Esophagus squamous epithelium (tissue), 5 donors: ENCODE data around the gene TMEM219. TPM values are rescaled to one million over a fixed set of nuclear protein-coding genes. Genes with fewer than 3 reads are reported as not detected.

Experiments used
- DNase-seq: peaks from one replicate; lab custom pipeline; 2025; lab: John Stamatoyannopoulos, UW
- H3K27ac ChIP-seq, 4 donors: fragments of 200-600 bp; sonication (generic); one replicate each; pipeline ENCODE4 v1.5.1; 2016 to 2019; ENCODE audit warnings: mild to moderate bottlenecking in 1 of 4
- H3K27me3 ChIP-seq, 4 donors: fragments of 200-600 bp; sonication (generic); 1 replicate in 3 of 4; 2 replicates in 1 of 4; pipeline versions ENCODE4 v1.5.1 to v1.6.0; 2017 to 2021; ENCODE audit warnings: antibody characterized with exemption in 1 of 4
- H3K36me3 ChIP-seq, 3 donors: fragments of 200-600 bp; sonication (generic); one replicate each; pipeline ENCODE4 v1.5.1; 2016 to 2019
- H3K4me1 ChIP-seq, 3 donors: fragments of 200-600 bp; sonication (generic); one replicate each; pipeline ENCODE4 v1.5.1; 2017 to 2019
- H3K4me3 ChIP-seq, 4 donors: fragments of 200-600 bp; sonication (generic); 1 replicate in 3 of 4; 2 replicates in 1 of 4; pipeline ENCODE4 v1.5.1; 2016 to 2019; ENCODE audit warnings: mild to moderate bottlenecking in 2 of 4, moderate library complexity in 1 of 4
- H3K9me3 ChIP-seq, 3 donors: fragments of 200-600 bp; sonication (generic); one replicate each; pipeline ENCODE4 v1.5.1; 2016 to 2019
- POLR2A ChIP-seq, 4 donors: fragments of 450-650 bp; IDR thresholded peaks; one replicate each; pipeline ENCODE4 v1.6.1; 2017; ENCODE audit warnings: antibody characterized with exemption in 4 of 4, mild to moderate bottlenecking in 4 of 4, moderate library complexity in 3 of 4
- WGBS, 2 donors: methylation state at CpG; one replicate each; pipeline ENCODE4 v1.1.5; 2018; 5-methylcytosine and 5-hydroxymethylcytosine counted together
- intact Hi-C: fragments of 100-400 bp; cut with DNase I; formaldehyde crosslinking; loops from one replicate; pipeline ENCODE4 v1.15.0; 2022
- total RNA-seq, 4 donors: library from RNA; depleted of rRNA; stranded (reverse); fragments of >200 nt; gene quantifications; one replicate each; pipeline ENCODE4 v1.1.0, GENCODE V29; 2016
- TF ChIP-seq, protein P1 (sequence below), 6 experiments: fragments of 450-650 bp in 4 of 6; fragments of 200-600 bp in 2 of 6; sonication (generic) in 2 of 6; IDR thresholded peaks; one replicate each; pipeline ENCODE4 v1.5.1; 2016 to 2019; ENCODE audit warnings: antibody characterized with exemption in 6 of 6, mild to moderate bottlenecking in 4 of 6, moderate library complexity in 4 of 6
- donor health status: DM: yes; HTN: yes; CAD: no.

TMEM219 gene
- total RNA-seq, 4 donors from 2014 or later, result 48.0 to 119 (median 80.0) TPM

DNA sequence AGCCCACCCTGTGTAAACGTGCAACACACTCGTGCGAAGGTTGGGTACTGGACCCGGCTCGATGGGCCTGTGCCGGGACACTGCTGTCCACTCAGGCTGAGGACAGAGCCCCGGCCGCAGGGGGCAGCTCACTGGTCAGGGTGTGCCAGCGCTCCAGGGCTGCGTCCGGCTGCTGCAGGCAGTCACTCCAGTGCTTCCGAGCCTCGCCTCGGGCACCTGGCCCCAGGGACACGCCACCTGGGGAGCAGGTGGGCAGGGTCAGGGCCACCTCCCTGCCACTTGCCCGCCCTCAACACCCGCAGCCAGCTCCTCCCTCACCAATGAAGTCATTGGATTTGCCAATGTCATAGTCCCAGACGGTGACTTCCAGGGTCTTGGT, 44.2 kb downstream of the TMEM219 start:
- intact Hi-C loops, result no loop called here
- no peak overlapping the region for H3K27ac ChIP-seq
- H3K4me1 ChIP-seq, result peaks cover 7 to 25% (median 13%) of the 10 kb centered on the region in 3 donors
- peaks cover 0 to 31% (median 0%) of the 10 kb centered on the region in 3 donors for H3K36me3 ChIP-seq
- H3K4me3 ChIP-seq, result no peak overlapping the region
- peaks cover 4 to 44% (median 12%) of the 10 kb centered on the region in 4 donors for H3K27me3 ChIP-seq
- WGBS, 2 donors, result 78 to 89% methylated on average over 3 to 13 of the region's 18 CpGs
- DNase-seq, result no peak
- H3K9me3 ChIP-seq, result no peaks in the 10 kb centered on the region
- TF ChIP-seq, protein P1, sequence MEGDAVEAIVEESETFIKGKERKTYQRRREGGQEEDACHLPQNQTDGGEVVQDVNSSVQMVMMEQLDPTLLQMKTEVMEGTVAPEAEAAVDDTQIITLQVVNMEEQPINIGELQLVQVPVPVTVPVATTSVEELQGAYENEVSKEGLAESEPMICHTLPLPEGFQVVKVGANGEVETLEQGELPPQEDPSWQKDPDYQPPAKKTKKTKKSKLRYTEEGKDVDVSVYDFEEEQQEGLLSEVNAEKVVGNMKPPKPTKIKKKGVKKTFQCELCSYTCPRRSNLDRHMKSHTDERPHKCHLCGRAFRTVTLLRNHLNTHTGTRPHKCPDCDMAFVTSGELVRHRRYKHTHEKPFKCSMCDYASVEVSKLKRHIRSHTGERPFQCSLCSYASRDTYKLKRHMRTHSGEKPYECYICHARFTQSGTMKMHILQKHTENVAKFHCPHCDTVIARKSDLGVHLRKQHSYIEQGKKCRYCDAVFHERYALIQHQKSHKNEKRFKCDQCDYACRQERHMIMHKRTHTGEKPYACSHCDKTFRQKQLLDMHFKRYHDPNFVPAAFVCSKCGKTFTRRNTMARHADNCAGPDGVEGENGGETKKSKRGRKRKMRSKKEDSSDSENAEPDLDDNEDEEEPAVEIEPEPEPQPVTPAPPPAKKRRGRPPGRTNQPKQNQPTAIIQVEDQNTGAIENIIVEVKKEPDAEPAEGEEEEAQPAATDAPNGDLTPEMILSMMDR (IDR thresholded peaks at IDR 0.05), result no peak
- TF ChIP-seq POLR2A (IDR thresholded peaks at IDR 0.05), result no peak

DNA sequence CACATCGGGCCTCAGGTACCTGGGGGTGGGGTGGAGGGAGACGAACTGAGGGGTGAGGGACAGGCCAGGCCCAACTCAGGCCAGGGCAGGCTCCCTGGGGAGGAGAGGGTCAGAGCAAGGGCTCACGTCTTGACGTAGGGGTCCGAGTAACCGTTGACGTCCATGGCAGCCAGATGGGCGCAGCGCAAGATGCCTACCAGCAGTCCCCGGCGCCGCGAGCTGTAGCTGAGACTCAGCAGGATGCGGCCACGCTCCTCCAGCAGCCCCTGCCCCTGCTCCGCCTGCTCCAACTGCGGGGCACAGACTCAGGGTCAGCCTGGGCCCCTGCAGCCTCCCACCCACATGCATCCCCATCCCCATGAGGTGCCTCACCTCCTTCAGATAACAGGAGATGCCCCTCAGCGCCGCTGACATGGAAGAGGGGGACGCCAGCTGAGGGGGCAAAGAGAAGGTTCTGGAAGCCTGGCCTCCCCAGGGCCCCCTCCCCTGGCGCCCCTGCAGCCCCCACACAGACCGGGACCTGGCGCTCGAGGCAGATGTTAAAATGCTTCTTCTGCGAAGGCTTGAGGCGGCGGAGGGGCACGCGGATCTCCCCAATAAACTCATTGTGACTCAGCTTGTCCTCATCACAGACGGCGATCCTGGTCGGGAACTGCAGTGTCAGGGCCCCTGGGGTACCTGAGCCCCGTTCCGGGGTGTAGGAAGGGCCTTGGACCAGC, 44.9 kb downstream of the TMEM219 start:
- no peaks in the 10 kb centered on the region for H3K9me3 ChIP-seq
- H3K27ac ChIP-seq, result no peak overlapping the region
- H3K27me3 ChIP-seq, result peaks cover 11 to 52% (median 15%) of the 10 kb centered on the region in 4 donors
- DNase-seq, result no peak
- TF ChIP-seq POLR2A (IDR thresholded peaks at IDR 0.05), result no peak
- TF ChIP-seq, protein P1 (IDR thresholded peaks at IDR 0.05), result no peak
- 100% methylated on average over 1 of the region's 34 CpGs; no CpG with 5 or more reads in 1 of the 2 donors for WGBS, 2 donors
- no peak overlapping the region for H3K4me3 ChIP-seq
- intact Hi-C loops, result no loop called here
- H3K36me3 ChIP-seq, result peaks cover 0 to 23% (median 0%) of the 10 kb centered on the region in 3 donors
- peaks cover 12 to 33% (median 20%) of the 10 kb centered on the region in 3 donors for H3K4me1 ChIP-seq

DNA sequence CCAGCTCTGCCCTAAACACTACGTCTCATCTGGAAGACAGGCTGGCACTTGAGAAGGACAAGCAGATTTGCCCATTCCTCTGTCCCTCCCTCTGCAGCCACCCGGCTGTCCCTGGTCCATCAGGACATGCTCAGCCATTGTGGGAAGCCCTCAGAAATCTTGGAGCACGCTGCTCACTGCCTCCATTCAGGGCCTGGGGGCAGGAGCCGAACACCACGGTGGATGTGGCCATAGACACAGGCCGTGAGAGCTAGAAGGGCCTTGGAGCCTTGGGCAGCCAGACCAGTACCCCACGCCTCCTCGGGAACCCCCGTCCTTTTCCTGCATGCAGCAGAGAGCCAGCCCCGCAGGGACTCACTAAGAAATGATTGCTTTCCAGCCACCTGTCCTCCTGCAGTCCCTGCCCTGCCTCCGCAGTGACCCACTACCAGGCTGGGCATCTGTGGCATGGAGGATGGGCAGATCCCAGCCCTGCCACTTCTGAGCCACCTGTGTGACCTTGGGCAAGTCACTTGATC, 45.6 kb downstream of the TMEM219 start:
- no peak overlapping the region for H3K27ac ChIP-seq
- H3K4me3 ChIP-seq, result no peak overlapping the region
- TF ChIP-seq POLR2A (IDR thresholded peaks at IDR 0.05), result no peak
- TF ChIP-seq, protein P1 (IDR thresholded peaks at IDR 0.05), result no peak
- DNase-seq, result no peak
- H3K4me1 ChIP-seq, result peaks cover 12 to 36% (median 20%) of the 10 kb centered on the region in 3 donors
- no peaks in the 10 kb centered on the region for H3K9me3 ChIP-seq
- H3K27me3 ChIP-seq, result peaks cover 14 to 58% (median 17%) of the 10 kb centered on the region in 4 donors
- WGBS, 2 donors, result 29 to 100% methylated on average over 1 of the region's 11 CpGs
- intact Hi-C loops, result no loop called here
- H3K36me3 ChIP-seq, result peaks cover 0 to 17% (median 0%) of the 10 kb centered on the region in 3 donors

DNA sequence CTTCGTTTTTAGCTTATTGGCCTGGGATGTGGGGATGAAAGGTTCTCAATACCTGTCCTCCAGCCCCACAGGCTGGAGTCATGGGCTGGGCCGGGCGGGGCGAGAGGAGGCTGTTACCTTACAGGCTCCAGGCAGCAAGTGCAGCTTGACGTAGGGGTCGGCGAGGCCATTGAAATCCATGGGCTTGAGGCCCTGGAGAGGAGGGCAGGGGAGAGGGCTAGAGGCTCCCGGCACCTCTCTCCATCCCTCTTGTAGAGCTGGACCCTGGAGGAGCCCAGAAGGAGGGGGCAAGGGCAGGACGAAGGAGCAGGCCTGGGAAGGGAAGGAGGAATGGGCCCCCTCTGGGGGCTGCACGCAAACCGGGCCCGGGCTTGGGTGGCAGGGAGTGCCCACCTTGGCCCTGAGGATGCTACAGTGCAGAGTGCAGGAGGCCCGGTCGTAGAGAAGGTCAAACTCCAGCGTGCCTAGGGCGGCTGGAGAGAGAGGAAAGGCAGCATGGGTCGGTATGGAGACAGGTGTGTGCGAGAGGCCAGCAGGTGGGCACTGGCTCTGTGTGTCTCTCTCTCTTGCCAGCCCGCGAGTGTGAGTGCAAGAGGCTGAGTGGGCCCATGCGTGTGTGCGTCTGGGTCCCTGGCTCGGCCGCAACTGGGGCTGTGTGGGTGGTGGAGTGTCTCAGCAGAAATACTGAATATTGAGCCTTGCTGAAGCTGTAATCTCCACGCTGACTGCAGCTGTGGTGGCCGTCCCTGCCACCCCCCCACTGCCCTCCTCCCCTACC, 47.4 kb downstream of the TMEM219 start:
- Histone ChIP-seq H3K27ac (no peak overlapping the region), H3K27me3 (peaks cover 14 to 62% (median 17%) of the 10 kb centered on the region in 4 donors), H3K9me3 (no peaks in the 10 kb centered on the region), H3K36me3 (no peaks in the 10 kb centered on the region), H3K4me3 (no peak overlapping the region), H3K4me1 (peaks cover 12 to 36% (median 20%) of the 10 kb centered on the region in 3 donors)
- WGBS, 2 donors, result 31 to 32% methylated on average over 15 to 20 of the region's 26 CpGs
- TF ChIP-seq, protein P1 (IDR thresholded peaks at IDR 0.05), result no peak
- no peak for TF ChIP-seq POLR2A (IDR thresholded peaks at IDR 0.05)
- intact Hi-C loops, result no loop called here
- DNase-seq, result no peak
